Thyroid gland (tissue), 4 donors: ENCODE measurements around the gene SURF4.

Experiments
- POLR2A ChIP-seq, 2 donors: fragments of 450-650 bp; IDR thresholded peaks; one replicate each; pipeline ENCODE4 v1.6.1; 2017; ENCODE audit warnings: antibody characterized with exemption in 2 of 2, mild to moderate bottlenecking in 2 of 2, moderate library complexity in 1 of 2
- TF ChIP-seq, protein P1 (sequence below), 6 experiments: fragments of 200-600 bp in 3 of 6; fragments of 450-650 bp in 3 of 6; sonication (generic) in 3 of 6; IDR thresholded peaks; one replicate each; pipeline ENCODE4 v1.5.1; 2016 to 2019; ENCODE audit warnings: antibody characterized with exemption in 6 of 6, mild to moderate bottlenecking in 2 of 6, inconsistent platforms in 1 of 6, moderate library complexity in 1 of 6

DNA sequence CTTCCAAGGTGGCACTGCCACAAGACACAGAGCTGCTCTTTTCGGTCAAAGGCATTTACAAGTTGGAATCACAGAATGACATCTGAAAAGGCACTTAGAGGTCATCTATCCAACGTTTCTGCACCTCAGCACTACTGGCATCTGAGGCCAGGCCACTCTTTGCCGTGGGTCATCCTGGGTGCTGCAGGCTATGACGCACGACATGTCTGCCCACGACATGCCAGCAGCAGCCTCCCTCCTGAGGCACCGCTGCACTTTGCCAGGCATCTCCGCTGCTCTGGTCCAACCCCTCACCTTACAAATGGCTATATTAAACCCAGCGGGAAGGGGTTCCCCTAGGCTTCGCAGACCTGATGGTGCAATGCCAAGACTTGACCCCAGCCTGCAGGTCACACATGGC lies 8.1 kb downstream of the SURF4 start:
- TF ChIP-seq, protein P1, sequence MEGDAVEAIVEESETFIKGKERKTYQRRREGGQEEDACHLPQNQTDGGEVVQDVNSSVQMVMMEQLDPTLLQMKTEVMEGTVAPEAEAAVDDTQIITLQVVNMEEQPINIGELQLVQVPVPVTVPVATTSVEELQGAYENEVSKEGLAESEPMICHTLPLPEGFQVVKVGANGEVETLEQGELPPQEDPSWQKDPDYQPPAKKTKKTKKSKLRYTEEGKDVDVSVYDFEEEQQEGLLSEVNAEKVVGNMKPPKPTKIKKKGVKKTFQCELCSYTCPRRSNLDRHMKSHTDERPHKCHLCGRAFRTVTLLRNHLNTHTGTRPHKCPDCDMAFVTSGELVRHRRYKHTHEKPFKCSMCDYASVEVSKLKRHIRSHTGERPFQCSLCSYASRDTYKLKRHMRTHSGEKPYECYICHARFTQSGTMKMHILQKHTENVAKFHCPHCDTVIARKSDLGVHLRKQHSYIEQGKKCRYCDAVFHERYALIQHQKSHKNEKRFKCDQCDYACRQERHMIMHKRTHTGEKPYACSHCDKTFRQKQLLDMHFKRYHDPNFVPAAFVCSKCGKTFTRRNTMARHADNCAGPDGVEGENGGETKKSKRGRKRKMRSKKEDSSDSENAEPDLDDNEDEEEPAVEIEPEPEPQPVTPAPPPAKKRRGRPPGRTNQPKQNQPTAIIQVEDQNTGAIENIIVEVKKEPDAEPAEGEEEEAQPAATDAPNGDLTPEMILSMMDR (IDR thresholded peaks at IDR 0.05), result no peak
- no peak for TF ChIP-seq POLR2A (IDR thresholded peaks at IDR 0.05)
